ENCODE data around the gene GDF7. TPM values are rescaled to one million over a fixed set of nuclear protein-coding genes. Genes with fewer than 3 reads are reported as not detected.

GDF7 gene
- total and polyA plus RNA-seq, 2 of the 8 experiments (the other 6 are each of a cell fraction or from before 2014, with no cell fraction given): 0.04 to 0.06 TPM

DNA sequence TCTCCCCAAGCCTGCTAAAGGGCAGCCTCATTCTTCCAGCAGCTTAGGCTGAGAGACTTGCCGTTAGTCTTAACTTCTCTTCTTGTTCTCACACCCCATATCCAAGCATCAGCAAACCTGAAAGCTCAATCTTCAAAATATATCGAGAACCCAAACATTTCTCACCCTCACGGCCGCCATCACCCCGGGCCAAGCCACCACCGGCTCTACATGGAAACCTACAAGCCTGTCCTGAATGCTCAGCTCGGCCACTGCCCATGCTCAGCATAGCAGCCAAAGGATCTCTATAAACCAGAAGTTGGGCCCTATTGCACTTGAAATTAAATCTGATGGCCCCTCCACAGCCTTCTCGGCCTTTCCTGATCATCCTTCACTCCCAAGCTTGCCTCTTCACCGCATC is 18.1 kb upstream of the GDF7 start:
- ChIA-PET CTCF (ENCODE audit: partially characterized antibody) (interaction anchor here (0.6 to 13.1 kb wide), 20 partner anchors 10 to 765 kb away, joined by 3 to 261 read pairs (median 7); partner anchors contain the start of genes APOB and RHOB), POLR2A (ENCODE audit: partially characterized antibody) (interaction anchor here (0.9 to 1.1 kb wide), 2 partner anchors 9 to 202 kb away, joined by 3 to 6 read pairs; partner anchors contain the start of gene RHOB)
- Histone ChIP-seq H3K23ac (ENCODE audit: insufficient read length) (no peak overlapping the region), H2BK5ac (ENCODE audit: low read depth, low read length) (no peak overlapping the region), H4K20me1 (replicated peaks in 1 of 2; ENCODE audit: control insufficient read depth in 1 of 2, insufficient read depth in 2 of 2, low read length in 2 of 2) (no peaks in the 10 kb centered on the region), H3K56ac (replicated peaks; ENCODE audit: insufficient read length, low read depth, low read length) (no peak overlapping the region), H2AK5ac (ENCODE audit: low read depth, low read length) (no peak overlapping the region), H3K14ac (ENCODE audit: insufficient read length) (no peak overlapping the region), H2BK120ac (replicated peaks; ENCODE audit: low read depth, low read length) (no peak overlapping the region), H3K23me2 (ENCODE audit: low read depth, low read length) (peaks cover 7% of the 10 kb centered on the region; the same call in 1 of the 2 replicates), H3K4ac (replicated peaks; ENCODE audit: insufficient read length, low read depth, low read length) (no peak overlapping the region), H3K9ac (replicated peaks in 1 of 4; ENCODE audit: extremely low read depth in 1 of 4, low read depth in 3 of 4, low read length in 3 of 4) (no peak overlapping the region), H3K4me3 (ENCODE audit: extremely low read depth in 1 of 4, insufficient read depth in 2 of 4, low read depth in 3 of 4, low read length in 4 of 4) (no peak overlapping the region), H2BK15ac (ENCODE audit: low read length) (no peak overlapping the region), H4K8ac (ENCODE audit: extremely low read depth, insufficient read depth, low read length) (no peak overlapping the region), H3K18ac (ENCODE audit: extremely low read depth, low read length) (no peak overlapping the region), H2BK20ac (ENCODE audit: low read length) (no peak overlapping the region), H3K27me3 (replicated peaks in 1 of 4; ENCODE audit: control insufficient read depth in 3 of 4, extremely low read depth in 1 of 4, insufficient read depth in 3 of 4, low read length in 3 of 4) (peaks cover 0 to 4% (median under 1%) of the 10 kb centered on the region in 4 experiments; a peak in 4 of 7 replicates), H2AFZ (ENCODE audit: low read length) (no peak overlapping the region), H3K4me1 (replicated peaks in 1 of 4; ENCODE audit: control insufficient read depth in 3 of 4, insufficient read depth in 4 of 4, low read length in 3 of 4) (peaks cover 0 to 11% (median 7%) of the 10 kb centered on the region in 4 experiments; a peak in 5 of 7 replicates), H3K79me1 (ENCODE audit: low read depth, low read length) (no peaks in the 10 kb centered on the region), H2BK12ac (ENCODE audit: low read depth, low read length) (no peak overlapping the region), H4K91ac (replicated peaks; ENCODE audit: insufficient read length, low read length) (no peak overlapping the region), H3K4me2 (ENCODE audit: insufficient read depth in 1 of 2, low read depth in 2 of 2, low read length in 2 of 2) (no peak overlapping the region), H4K5ac (ENCODE audit: insufficient read length, low read depth, low read length) (no peak overlapping the region), H3K27ac (ENCODE audit: low read depth, low read length) (no peak overlapping the region), H3K9me3 (ENCODE audit: insufficient read depth in 2 of 2, low read depth in 1 of 2, low read length in 1 of 2) (no peaks in the 10 kb centered on the region), H3K36me3 (ENCODE audit: control insufficient read depth in 2 of 4, insufficient read depth in 4 of 4, low read length in 3 of 4) (no peaks in the 10 kb centered on the region), H3K79me2 (ENCODE audit: control insufficient read depth in 1 of 2, insufficient read depth in 2 of 2, low read length in 2 of 2) (no peaks in the 10 kb centered on the region)
- no peak for TF ChIP-seq MAFK (IDR thresholded peaks at IDR 0.05; ENCODE audit: low read depth, low read length)
- TF ChIP-seq PHF8 (conservative IDR thresholded peaks at IDR 0.05; ENCODE audit: low read depth, low read length): no peak
- TF ChIP-seq CEBPB (IDR thresholded peaks at IDR 0.05; ENCODE audit: low read depth, low read length): no peak
- FAIRE-seq: no peak
- 91% methylated on average over 9 of the region's 9 CpGs; no CpG with 5 or more reads in 1 of the 2 experiments for WGBS, 2 experiments (ENCODE audit: extremely low coverage in 1 of 2, insufficient coverage in 1 of 2, insufficient read length in 1 of 2, insufficient replicate concordance in 2 of 2, low coverage in 1 of 2, low lambda C conversion rate in 2 of 2, missing lambda C conversion rate in 1 of 2)
- no peak for DNase-seq (ENCODE audit: low read depth in 1 of 2, low spot score in 2 of 2)

All from H1 (cell line).